ENCODE data around the gene TIMM29.
A peak's percentile ranks its signal among the peaks of the same experiment; 100 is the strongest.

TIMM29 gene

GRCh38 chr19:10896851-10897526 is 31.6 kb upstream of the TIMM29 start:
- no peaks in the 10 kb centered on the region for H3K9me3 Mint-ChIP-seq
- ATAC-seq (replicated peaks) (peak in 1 of 2 donors; percentile 48), DNase-seq (no peak)
- H3K27ac Mint-ChIP-seq: no peak overlapping the region
- no peaks in the 10 kb centered on the region for H3K27me3 Mint-ChIP-seq
- H3K4me1 Mint-ChIP-seq: peaks cover 12 to 38% of the 10 kb centered on the region in 2 donors
- peaks cover 6 to 24% of the 10 kb centered on the region in 2 donors for H3K36me3 Mint-ChIP-seq
- no peak overlapping the region for H3K4me3 Mint-ChIP-seq

- H3K4me1 Mint-ChIP-seq: peaks cover 14 to 38% of the 10 kb centered on the region in 2 donors
- H3K4me3 Mint-ChIP-seq: no peak overlapping the region
- DNase-seq (no peak), ATAC-seq (replicated peaks) (no peak)
- H3K27ac Mint-ChIP-seq: no peak overlapping the region
- peaks cover 14 to 36% of the 10 kb centered on the region in 2 donors for H3K36me3 Mint-ChIP-seq
- H3K27me3 Mint-ChIP-seq: no peaks in the 10 kb centered on the region
- H3K9me3 Mint-ChIP-seq: no peaks in the 10 kb centered on the region
Observed at GRCh38 chr19:10898633-10899032, 30.0 kb upstream of the TIMM29 start.

GRCh38 chr19:10899151-10899653 is 29.4 kb upstream of the TIMM29 start:
- no peak for DNase-seq
- ATAC-seq (replicated peaks): no peak
- no peak overlapping the region for H3K27ac Mint-ChIP-seq
- no peak overlapping the region for H3K4me3 Mint-ChIP-seq
- H3K27me3 Mint-ChIP-seq: no peaks in the 10 kb centered on the region
- H3K36me3 Mint-ChIP-seq: peaks cover 11 to 40% of the 10 kb centered on the region in 2 donors
- H3K4me1 Mint-ChIP-seq: peaks cover 17 to 34% of the 10 kb centered on the region in 2 donors
- no peaks in the 10 kb centered on the region for H3K9me3 Mint-ChIP-seq

GRCh38 chr19:10907925-10908324 is 20.7 kb upstream of the TIMM29 start:
- H3K27me3 Mint-ChIP-seq: no peaks in the 10 kb centered on the region
- no peak overlapping the region for H3K4me3 Mint-ChIP-seq
- ATAC-seq (replicated peaks) (no peak), DNase-seq (no peak)
- peaks cover 32 to 66% of the 10 kb centered on the region in 2 donors for H3K36me3 Mint-ChIP-seq
- H3K4me1 Mint-ChIP-seq: peaks cover 0 to 7% of the 10 kb centered on the region in 2 donors
- H3K9me3 Mint-ChIP-seq: no peaks in the 10 kb centered on the region
- no peak overlapping the region for H3K27ac Mint-ChIP-seq

GRCh38 chr19:10908380-10908960 is 20.1 kb upstream of the TIMM29 start:
- Mint-ChIP-seq H3K4me3 (no peak overlapping the region), H3K36me3 (peaks cover 32 to 64% of the 10 kb centered on the region in 2 donors), H3K27me3 (no peaks in the 10 kb centered on the region), H3K27ac (no peak overlapping the region), H3K9me3 (no peaks in the 10 kb centered on the region), H3K4me1 (peaks cover 0 to 5% of the 10 kb centered on the region in 2 donors)
- ATAC-seq (replicated peaks) (no peak), DNase-seq (no peak)

- ATAC-seq (replicated peaks): no peak
- H3K4me1 Mint-ChIP-seq: peaks cover 0 to 2% of the 10 kb centered on the region in 2 donors
- peaks cover 39 to 72% of the 10 kb centered on the region in 2 donors for H3K36me3 Mint-ChIP-seq
- no peak overlapping the region for H3K4me3 Mint-ChIP-seq
- H3K27ac Mint-ChIP-seq: no peak overlapping the region
- DNase-seq: no peak
- no peaks in the 10 kb centered on the region for H3K27me3 Mint-ChIP-seq
- no peaks in the 10 kb centered on the region for H3K9me3 Mint-ChIP-seq
Observed at GRCh38 chr19:10911579-10912363, 16.8 kb upstream of the TIMM29 start.

GRCh38 chr19:10912619-10913018 is 16.0 kb upstream of the TIMM29 start:
- peaks cover 41 to 73% of the 10 kb centered on the region in 2 donors for H3K36me3 Mint-ChIP-seq
- H3K9me3 Mint-ChIP-seq: no peaks in the 10 kb centered on the region
- ATAC-seq (replicated peaks): no peak
- H3K4me3 Mint-ChIP-seq: no peak overlapping the region
- H3K4me1 Mint-ChIP-seq: peaks cover 0 to 2% of the 10 kb centered on the region in 2 donors
- H3K27me3 Mint-ChIP-seq: no peaks in the 10 kb centered on the region
- H3K27ac Mint-ChIP-seq: no peak overlapping the region
- DNase-seq: no peak

GRCh38 chr19:10913716-10914340 is 14.8 kb upstream of the TIMM29 start:
- ATAC-seq (replicated peaks): no peak
- H3K9me3 Mint-ChIP-seq: no peaks in the 10 kb centered on the region
- no peak overlapping the region for H3K27ac Mint-ChIP-seq
- no peaks in the 10 kb centered on the region for H3K27me3 Mint-ChIP-seq
- peaks cover 40 to 67% of the 10 kb centered on the region in 2 donors for H3K36me3 Mint-ChIP-seq
- peaks cover 0 to 2% of the 10 kb centered on the region in 2 donors for H3K4me1 Mint-ChIP-seq
- no peak overlapping the region for H3K4me3 Mint-ChIP-seq
- DNase-seq: no peak

- H3K9me3 Mint-ChIP-seq: no peaks in the 10 kb centered on the region
- no peak overlapping the region for H3K4me3 Mint-ChIP-seq
- peaks cover 0 to 2% of the 10 kb centered on the region in 2 donors for H3K4me1 Mint-ChIP-seq
- no peak for DNase-seq
- H3K27ac Mint-ChIP-seq: peak overlapping the region; percentile 62
- H3K27me3 Mint-ChIP-seq: no peaks in the 10 kb centered on the region
- H3K36me3 Mint-ChIP-seq: peaks cover 41 to 64% of the 10 kb centered on the region in 2 donors
- ATAC-seq (replicated peaks): no peak
Observed at GRCh38 chr19:10915130-10916091, 13.2 kb upstream of the TIMM29 start.

GRCh38 chr19:10916602-10917001 is 12.0 kb upstream of the TIMM29 start:
- H3K27ac Mint-ChIP-seq: no peak overlapping the region
- no peaks in the 10 kb centered on the region for H3K9me3 Mint-ChIP-seq
- peaks cover 0 to 2% of the 10 kb centered on the region in 2 donors for H3K4me1 Mint-ChIP-seq
- DNase-seq: no peak
- no peak overlapping the region for H3K4me3 Mint-ChIP-seq
- no peaks in the 10 kb centered on the region for H3K27me3 Mint-ChIP-seq
- peaks cover 43 to 66% of the 10 kb centered on the region in 2 donors for H3K36me3 Mint-ChIP-seq
- ATAC-seq (replicated peaks): no peak

- no peaks in the 10 kb centered on the region for H3K9me3 Mint-ChIP-seq
- DNase-seq: no peak
- H3K36me3 Mint-ChIP-seq: peaks cover 37 to 59% of the 10 kb centered on the region in 2 donors
- H3K4me1 Mint-ChIP-seq: peaks cover 0 to 2% of the 10 kb centered on the region in 2 donors
- H3K27me3 Mint-ChIP-seq: no peaks in the 10 kb centered on the region
- H3K27ac Mint-ChIP-seq: peak overlapping the region; percentile 56
- H3K4me3 Mint-ChIP-seq: no peak overlapping the region
- ATAC-seq (replicated peaks): no peak
Observed at GRCh38 chr19:10918359-10918758, 10.3 kb upstream of the TIMM29 start.

GRCh38 chr19:10919352-10920287 is 9.0 kb upstream of the TIMM29 start:
- Mint-ChIP-seq H3K27me3 (no peaks in the 10 kb centered on the region), H3K27ac (peak overlapping the region; percentile 75), H3K36me3 (peaks cover 41 to 62% of the 10 kb centered on the region in 2 donors), H3K9me3 (no peaks in the 10 kb centered on the region), H3K4me1 (peaks cover 0 to 6% of the 10 kb centered on the region in 2 donors), H3K4me3 (no peak overlapping the region)
- ATAC-seq (replicated peaks) (peak in 1 of 2 donors; percentile 4), DNase-seq (no peak)
